H1 (cell line): ENCODE results near the gene SMAD7. TPM values are rescaled to one million over a fixed set of nuclear protein-coding genes. Genes with fewer than 3 reads are reported as not detected.

Experiments used
- CBX5 ChIP-seq: fragments of 300-800, 300-1000 bp; sonication (generic); IDR thresholded peaks from 2 replicates; pipeline ENCODE4 v1.7.1; 2016; ENCODE audit warnings: antibody characterized with exemption, low read length, low read depth
- SAP30 ChIP-seq: fragments of 300-600 bp; sonication (generic); IDR thresholded peaks from 2 replicates; pipeline ENCODE4 v1.7.1; 2012; ENCODE audit warnings: low read length, moderate library complexity, mild to moderate bottlenecking, inconsistent platforms; ENCODE audit not compliant: insufficient read depth, insufficient replicate concordance
- polyA plus RNA-seq, 7 experiments: library from polyadenylated mRNA; depleted of rRNA in 3 of 7; stranded (reverse) in 5 of 7; unstranded in 2 of 7; fragments of >200 nt in 5 of 7; fragments of 200-250 nt in 2 of 7; gene quantifications; 1 replicate in 5 of 7; 2 replicates in 1 of 7; 4 replicates in 1 of 7; pipeline versions ENCODE4 v1.2.1 to v1.2.3, GENCODE V29; 2011 to 2013; ENCODE audit warnings: missing spikeins in 2 of 7, mixed read lengths in 2 of 7
- total RNA-seq: library from RNA; stranded (reverse); fragmentation: NEBNext Ultra II Directional; extraction: Animal tissue kit (Norgen Biotek cat#: 25700); gene quantifications from 2 replicates; pipeline ENCODE4 v1.2.1, GENCODE V29; 2021

SMAD7 gene
- total and polyA plus RNA-seq, 2 of the 8 experiments (the other 6 are each of a cell fraction or from before 2014, with no cell fraction given): 6.5 to 15.5 TPM

DNA sequence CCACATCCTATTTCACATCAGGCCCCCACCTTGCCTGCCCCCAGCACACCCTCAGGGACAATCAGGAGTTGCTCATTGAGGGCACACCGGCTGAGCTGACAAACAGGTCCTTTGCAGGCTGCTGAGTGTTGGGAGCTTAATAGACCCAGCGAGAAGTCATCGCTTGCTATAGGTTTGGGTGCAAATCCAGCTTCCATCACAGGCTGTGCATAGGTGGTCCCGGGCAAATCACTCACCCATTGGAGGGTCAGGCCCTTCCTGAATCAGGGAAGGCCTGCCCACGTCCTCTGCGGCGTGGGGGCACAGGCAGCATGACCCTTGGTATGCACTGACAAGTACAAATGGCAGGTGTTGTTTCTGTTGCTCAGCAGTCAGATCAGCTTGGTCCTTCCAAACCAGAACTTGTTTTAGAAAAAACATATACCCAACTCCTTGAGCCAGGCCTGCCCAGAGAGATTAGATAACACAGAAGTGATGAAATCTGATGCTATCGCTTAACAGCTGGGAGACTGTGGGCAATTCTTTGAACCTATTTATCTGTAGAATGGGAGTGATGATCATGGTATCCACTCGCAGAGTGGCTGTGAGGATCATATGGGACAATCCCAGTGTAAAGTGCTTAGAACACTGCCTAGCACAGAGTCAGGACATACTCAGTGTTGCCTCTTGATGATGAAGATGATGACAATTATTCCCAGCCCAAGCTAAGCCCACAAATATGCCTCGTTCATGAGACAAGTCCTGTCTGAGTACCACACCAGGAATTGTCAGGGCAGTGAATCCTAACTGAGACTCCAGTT, 34.9 kb downstream of the SMAD7 start (continued):
- no peak for TF ChIP-seq SAP30
- no peak for TF ChIP-seq CBX5
